Measurements from ENCODE around the gene TSFM.

The TSFM gene

GRCh38 chr12:57763881-57764661, 18.5 kb upstream of the TSFM start:
- Histone ChIP-seq H3K27me3 (ENCODE audit: low read depth, low read length) (no peaks in the 10 kb centered on the region), H4K20me1 (ENCODE audit: insufficient read depth, low read length) (peaks cover 22% of the 10 kb centered on the region), H3K9ac (ENCODE audit: low read length) (no peak overlapping the region), H3K4me2 (ENCODE audit: low read length) (peak overlapping the region; percentile 83; the same call in 1 of the 2 replicates), H3K9me3 (ENCODE audit: insufficient read depth, low read length) (no peaks in the 10 kb centered on the region), H3K79me2 (ENCODE audit: low read length) (peaks cover 9% of the 10 kb centered on the region; the same call in 1 of the 2 replicates), H3K36me3 (replicated peaks; ENCODE audit: low read depth, low read length) (peaks cover 36% of the 10 kb centered on the region), H3K27ac (ENCODE audit: low read length) (no peak overlapping the region), H3K4me1 (ENCODE audit: low read length) (peaks cover 4% of the 10 kb centered on the region; the same call in 1 of the 2 replicates), H3K4me3 (ENCODE audit: low read length) (no peak overlapping the region), H2AFZ (ENCODE audit: low read depth, low read length) (no peak overlapping the region)
- TF ChIP-seq CTCF (IDR thresholded peaks at IDR 0.05; ENCODE audit: low read depth, low read length) = no peak
- TF ChIP-seq EZH2phosphoT487 (IDR thresholded peaks at IDR 0.05; ENCODE audit: low read depth) = no peak

DNA sequence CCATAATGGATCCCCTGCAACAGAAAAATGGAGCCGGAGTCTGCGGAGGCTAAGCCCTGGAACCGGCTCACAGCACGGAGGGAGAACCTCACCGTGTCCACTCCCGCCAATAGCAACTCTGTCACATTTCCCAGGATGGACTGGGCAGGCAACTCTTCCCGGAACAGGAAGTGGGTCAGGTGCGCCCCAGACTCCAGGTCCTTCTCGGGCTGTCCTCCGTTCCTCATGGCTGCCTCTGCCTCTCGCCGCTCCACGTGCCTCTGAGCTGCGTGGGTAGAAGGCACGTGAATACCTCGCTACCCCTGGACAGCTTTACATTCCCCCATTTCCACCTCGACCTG, 18.0 kb upstream of the TSFM start:
- Histone ChIP-seq H3K79me2 (ENCODE audit: low read length) (peaks cover 5% of the 10 kb centered on the region; the same call in 1 of the 2 replicates), H3K4me3 (ENCODE audit: low read length) (peak overlapping the region; percentile 78), H3K9me3 (ENCODE audit: insufficient read depth, low read length) (no peaks in the 10 kb centered on the region), H4K20me1 (ENCODE audit: insufficient read depth, low read length) (peaks cover 17% of the 10 kb centered on the region), H3K36me3 (replicated peaks; ENCODE audit: low read depth, low read length) (peaks cover 39% of the 10 kb centered on the region), H3K27me3 (ENCODE audit: low read depth, low read length) (no peaks in the 10 kb centered on the region), H3K27ac (ENCODE audit: low read length) (no peak overlapping the region), H3K9ac (ENCODE audit: low read length) (peak overlapping the region; percentile 52), H2AFZ (ENCODE audit: low read depth, low read length) (0 out of 2 replicates have a peak overlapping the region, but pooled peaks have one; percentile 36), H3K4me1 (ENCODE audit: low read length) (peaks cover 4% of the 10 kb centered on the region; the same call in 1 of the 2 replicates), H3K4me2 (ENCODE audit: low read length) (peak overlapping the region; percentile 83)
- TF ChIP-seq CTCF (IDR thresholded peaks at IDR 0.05; ENCODE audit: low read depth, low read length) = no peak
- no peak for TF ChIP-seq EZH2phosphoT487 (IDR thresholded peaks at IDR 0.05; ENCODE audit: low read depth)

DNA sequence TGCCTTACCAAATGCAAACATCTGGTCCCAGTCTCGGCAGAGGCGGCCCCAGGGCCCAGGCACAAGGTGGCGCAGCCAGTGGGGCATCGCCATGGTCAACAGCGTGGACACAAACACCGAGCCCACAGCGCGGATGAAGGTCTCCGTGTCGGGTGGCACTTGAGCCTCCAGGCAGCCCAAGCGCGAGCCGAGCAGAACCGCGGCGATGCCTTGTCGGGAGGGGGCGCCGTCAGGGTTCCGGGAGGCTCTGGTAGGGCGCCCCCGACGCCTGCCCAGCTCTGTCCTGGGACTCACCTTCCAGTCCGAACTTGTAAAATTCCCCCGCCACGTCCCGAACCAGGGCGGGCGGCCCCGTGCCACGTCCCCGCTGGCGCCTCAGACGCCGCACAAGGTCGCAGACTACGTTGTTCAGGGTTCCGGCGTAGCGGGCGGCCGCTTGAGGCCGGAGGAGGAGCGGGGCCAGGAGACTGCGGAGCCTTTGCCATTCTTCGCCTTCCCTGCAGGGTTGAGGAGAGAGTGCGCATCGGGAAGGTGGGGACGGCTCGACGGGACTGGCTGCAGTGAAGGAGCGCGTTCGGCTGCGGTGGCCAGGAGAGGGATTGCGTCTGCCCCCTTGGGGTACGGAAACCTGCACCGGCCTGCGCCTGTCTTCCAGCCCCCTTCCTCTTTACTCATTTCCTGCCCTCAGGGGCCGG, 17.4 kb upstream of the TSFM start:
- H3K9me3 ChIP-seq (ENCODE audit: insufficient read depth, low read length) = no peaks in the 10 kb centered on the region
- H3K36me3 ChIP-seq (replicated peaks; ENCODE audit: low read depth, low read length) = peaks cover 38% of the 10 kb centered on the region
- no peaks in the 10 kb centered on the region for H3K27me3 ChIP-seq (ENCODE audit: low read depth, low read length)
- peaks cover under 1% of the 10 kb centered on the region; the same call in 1 of the 2 replicates for H3K79me2 ChIP-seq (ENCODE audit: low read length)
- peak overlapping the region; percentile 83 for H3K4me2 ChIP-seq (ENCODE audit: low read length)
- no peak overlapping the region for H3K27ac ChIP-seq (ENCODE audit: low read length)
- H4K20me1 ChIP-seq (ENCODE audit: insufficient read depth, low read length) = peaks cover 12% of the 10 kb centered on the region
- TF ChIP-seq CTCF (IDR thresholded peaks at IDR 0.05; ENCODE audit: low read depth, low read length) (peak; percentile 54), EZH2phosphoT487 (IDR thresholded peaks at IDR 0.05; ENCODE audit: low read depth) (no peak)
- peak overlapping the region; percentile 78 for H3K4me3 ChIP-seq (ENCODE audit: low read length)
- H3K4me1 ChIP-seq (ENCODE audit: low read length) = peaks cover 4% of the 10 kb centered on the region; the same call in 1 of the 2 replicates
- H2AFZ ChIP-seq (ENCODE audit: low read depth, low read length) = peak overlapping the region; percentile 40; the same call in 1 of the 2 replicates
- H3K9ac ChIP-seq (ENCODE audit: low read length) = peak overlapping the region; percentile 52

Measured in OCI-LY3 (cell line).